Hepatic stellate cell (primary cell): ENCODE measurements around the gene ZIC5.
"Not testable (repeated sequence)": the region's sequence is repeated elsewhere in the genome, so short reads cannot be mapped to it uniquely, and the experiment has no call there.

Experiments used
- DNase-seq: peaks from one replicate; pipeline ENCODE4 v3.0.0; 2011; ENCODE audit warnings: low spot score

The ZIC5 gene

GRCh38 chr13:99959540-99960230 lies 11.9 kb downstream of the ZIC5 start:
- no peak for DNase-seq

DNA sequence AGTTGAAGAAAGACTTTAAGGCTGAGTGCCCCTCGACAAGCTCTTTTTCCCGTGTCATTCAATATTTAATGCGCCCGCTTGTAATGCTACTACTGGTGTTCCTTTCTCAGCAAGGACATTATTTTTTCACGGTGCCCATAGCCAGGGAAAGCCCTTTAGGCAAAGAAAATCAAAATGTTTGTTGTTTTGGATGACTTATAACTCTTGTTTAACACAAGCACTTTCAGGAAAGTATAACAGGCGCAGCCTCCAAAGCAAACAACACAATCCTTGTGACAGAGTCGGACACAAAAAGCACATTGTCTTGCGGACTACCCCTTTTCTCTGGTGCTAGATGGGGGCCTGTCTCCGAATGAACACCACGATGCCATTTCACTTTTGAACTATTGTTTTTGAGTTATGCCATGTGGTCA lies 12.4 kb downstream of the ZIC5 start:
- DNase-seq, result no peak

GRCh38 chr13:99958406-99959126 lies 13.0 kb downstream of the ZIC5 start:
- no peak for DNase-seq

GRCh38 chr13:99956473-99957349 lies 14.9 kb downstream of the ZIC5 start:
- DNase-seq, result no peak

DNA sequence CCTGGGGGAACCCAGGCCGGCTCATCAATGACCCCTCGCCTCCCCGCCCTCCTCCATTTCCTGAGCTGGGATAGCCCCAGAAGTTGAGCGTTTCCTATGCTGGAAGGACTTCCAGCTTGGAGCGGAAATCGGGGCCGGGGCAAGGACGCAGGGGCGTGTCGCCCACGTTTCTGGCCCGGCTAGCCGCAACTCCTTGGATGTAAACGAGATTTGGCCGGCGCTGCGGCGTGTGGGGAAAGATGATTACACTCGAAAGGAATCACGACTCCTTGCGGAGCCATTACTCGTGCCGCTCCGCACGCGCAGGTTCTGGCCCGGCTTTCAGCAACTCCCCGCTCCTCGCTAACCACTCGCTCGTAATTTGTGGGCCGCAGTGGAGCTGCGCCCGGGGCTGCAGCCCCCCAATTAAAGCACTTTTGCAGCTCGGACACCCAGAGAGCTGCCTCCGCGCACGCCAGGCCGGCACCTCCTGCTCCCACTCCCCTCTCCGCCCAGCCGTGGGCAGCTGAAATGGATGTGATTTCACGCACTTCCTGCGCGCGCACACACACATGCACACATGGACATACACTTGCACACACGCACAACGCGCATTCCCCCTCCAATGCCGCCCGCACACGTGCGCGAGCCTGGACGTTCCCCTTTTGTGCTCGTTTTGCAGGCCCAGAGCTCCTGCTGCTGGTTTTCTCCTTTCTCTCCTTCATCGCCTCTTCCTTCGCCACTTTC lies 15.7 kb downstream of the ZIC5 start:
- no peak for DNase-seq

GRCh38 chr13:99955107-99955746 lies 16.3 kb downstream of the ZIC5 start:
- DNase-seq, result no peak

GRCh38 chr13:99953138-99953755 lies 18.3 kb downstream of the ZIC5 start:
- no peak for DNase-seq

GRCh38 chr13:99951666-99952065 lies 19.9 kb downstream of the ZIC5 start:
- not testable (repeated sequence) for DNase-seq

- DNase-seq, result no peak
Measured at GRCh38 chr13:99949679-99950413, 21.7 kb downstream of the ZIC5 start.

- no peak for DNase-seq
Measured at GRCh38 chr13:99948907-99949678, 22.5 kb downstream of the ZIC5 start.

GRCh38 chr13:99948411-99948810 lies 23.2 kb downstream of the ZIC5 start:
- no peak for DNase-seq

DNA sequence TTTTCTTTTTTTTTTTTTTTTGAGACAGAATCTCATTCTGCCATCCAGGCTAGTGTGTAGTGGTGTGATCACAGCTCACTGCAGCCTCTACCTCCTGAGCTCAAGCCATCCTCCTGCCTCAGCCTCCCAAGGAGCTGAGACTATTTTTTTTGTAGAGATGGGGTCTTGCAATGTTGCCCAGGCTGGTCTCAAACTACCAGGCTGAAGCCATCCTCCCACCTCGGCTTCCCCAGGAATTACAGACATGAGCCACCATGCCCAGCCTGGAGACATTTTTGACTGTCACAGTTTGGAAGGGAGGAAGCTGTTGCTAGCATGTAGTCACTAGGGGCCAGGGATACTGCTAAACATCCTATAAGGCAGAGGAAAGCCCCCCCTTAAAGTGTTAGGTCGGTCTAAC lies 23.9 kb downstream of the ZIC5 start:
- no peak for DNase-seq

- DNase-seq, result not testable (repeated sequence)
Measured at GRCh38 chr13:99945515-99945914, 26.1 kb downstream of the ZIC5 start.

DNA sequence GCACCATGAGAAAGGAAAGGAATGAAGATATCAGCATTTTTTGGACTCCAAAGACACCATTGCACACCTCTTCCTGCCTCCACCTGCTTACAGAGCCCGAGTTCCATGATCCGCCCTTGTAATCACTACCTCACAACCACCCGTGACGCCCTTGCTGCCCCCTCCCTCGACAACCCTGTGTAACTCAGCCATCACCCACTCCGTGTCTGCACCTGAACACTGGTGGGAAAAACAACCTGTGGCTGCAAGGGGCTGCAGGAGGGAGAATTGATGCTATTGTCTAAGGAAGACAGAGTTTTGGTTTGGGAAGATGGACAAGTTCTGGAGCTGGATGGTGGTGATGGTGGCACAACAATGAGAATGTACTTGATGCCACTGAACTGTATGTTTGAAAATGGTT lies 27.0 kb downstream of the ZIC5 start:
- DNase-seq, result no peak

DNA sequence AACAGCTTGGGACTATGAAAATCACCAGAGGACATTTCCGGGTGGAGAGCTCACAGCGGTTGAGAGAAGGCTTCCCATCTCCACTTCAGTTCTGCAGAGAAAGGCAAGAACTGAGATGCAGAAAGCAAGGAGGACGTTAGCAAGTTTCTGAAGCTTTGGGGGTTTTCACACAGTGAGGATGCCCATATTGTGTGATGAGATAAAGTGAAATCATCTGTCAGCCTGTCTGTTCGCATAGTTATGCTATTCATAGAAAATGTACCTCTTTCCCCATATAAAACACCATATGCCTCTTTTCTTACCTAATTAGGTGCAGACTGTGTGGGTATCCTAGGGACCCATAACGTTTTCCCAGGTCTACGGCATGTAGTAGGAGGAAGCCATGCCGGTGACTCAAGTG lies 27.5 kb downstream of the ZIC5 start:
- DNase-seq, result no peak

GRCh38 chr13:99941911-99942310 lies 29.7 kb downstream of the ZIC5 start:
- DNase-seq, result no peak

- DNase-seq, result no peak
Measured at GRCh38 chr13:99941086-99941485, 30.5 kb downstream of the ZIC5 start.

GRCh38 chr13:99938635-99939034 lies 32.9 kb downstream of the ZIC5 start:
- DNase-seq, result no peak

GRCh38 chr13:99935772-99936171 lies 35.8 kb downstream of the ZIC5 start:
- no peak for DNase-seq

DNA sequence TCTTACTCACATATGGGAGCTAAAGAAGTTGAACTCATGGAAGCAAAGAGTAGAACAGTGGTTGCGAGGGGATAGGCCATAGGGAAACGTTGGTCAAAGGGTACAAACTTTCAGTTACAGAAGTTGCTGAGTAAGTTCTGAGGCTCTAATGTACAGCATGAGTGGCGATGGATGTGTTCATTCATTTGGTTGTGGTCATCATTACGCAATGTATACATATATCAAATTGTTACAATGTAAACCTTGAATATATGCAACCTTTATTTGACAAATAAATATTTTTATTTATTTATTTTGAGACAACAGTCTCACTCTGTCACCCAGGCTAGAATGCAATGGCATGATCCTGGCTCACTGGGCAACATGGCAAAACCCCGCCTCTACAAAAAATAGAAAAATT lies 38.7 kb downstream of the ZIC5 start:
- DNase-seq, result no peak
